Cardiac muscle cell (in vitro differentiated cells and primary cell): ENCODE measurements around the gene LUZP1. TPM values are rescaled to one million over a fixed set of nuclear protein-coding genes. Genes with fewer than 3 reads are reported as not detected.
"Not testable (repeated sequence)": the region's sequence is repeated elsewhere in the genome, so short reads cannot be mapped to it uniquely, and the experiment has no call there.

Experiments used
- DNase-seq, 2 donors: peaks; one replicate each; pipeline versions ENCODE4 v3.0.0 to v3.0.0-alpha.2; 2010 to 2017; ENCODE audit warnings: low read depth in 1 of 2, low spot score in 1 of 2
- H3K27ac ChIP-seq: fragments of 200-600 bp; sonication (generic); 2 replicates; pipeline ENCODE4 v1.5.1; 2016
- H3K27me3 ChIP-seq: fragments of 200-600 bp; sonication (generic); 2 replicates; pipeline ENCODE4 v1.6.0; 2016; ENCODE audit warnings: control low read depth
- H3K36me3 ChIP-seq: fragments of 200-600 bp; sonication (generic); 2 replicates; pipeline ENCODE4 v1.5.1; 2016; ENCODE audit warnings: control low read depth
- H3K4me1 ChIP-seq: fragments of 200-600 bp; sonication (generic); 2 replicates; pipeline ENCODE4 v1.8.1; 2017; ENCODE audit warnings: low read depth, mild to moderate bottlenecking, mixed run types
- H3K4me3 ChIP-seq: fragments of 200-600 bp; sonication (generic); 2 replicates; pipeline ENCODE4 v1.5.1; 2016; ENCODE audit warnings: mild to moderate bottlenecking
- H3K9me3 ChIP-seq: fragments of 200-600 bp; sonication (generic); 2 replicates; pipeline ENCODE4 v1.5.1; 2017; ENCODE audit warnings: low read depth, mild to moderate bottlenecking, control low read depth
- polyA plus RNA-seq: library from polyadenylated mRNA; unstranded; fragments of >200 nt; fragmentation: Nextera tagmentation; extraction: Ambion mirVana; gene quantifications from 2 replicates; pipeline ENCODE4 v1.2.1, GENCODE V29; 2016
- total RNA-seq: library from RNA; depleted of rRNA; stranded (reverse); fragments of >200 nt; gene quantifications from 2 replicates; pipeline ENCODE4 v1.2.3, GENCODE V29; 2016
- TF ChIP-seq, protein P1 (sequence below): IDR thresholded peaks from 2 replicates; pipeline ENCODE4 v1.5.1; 2012; ENCODE audit warnings: low read depth, mild to moderate bottlenecking, low read length

The LUZP1 gene
- total and polyA plus RNA-seq, 2 experiments from 2014 or later: 26.6 to 35.2 TPM

- Histone ChIP-seq H3K4me1 (no peaks in the 10 kb centered on the region), H3K9me3 (no peaks in the 10 kb centered on the region), H3K36me3 (no peaks in the 10 kb centered on the region), H3K4me3 (no peak overlapping the region), H3K27me3 (peaks cover 46% of the 10 kb centered on the region), H3K27ac (no peak overlapping the region)
- no peak for DNase-seq
- TF ChIP-seq, protein P1, sequence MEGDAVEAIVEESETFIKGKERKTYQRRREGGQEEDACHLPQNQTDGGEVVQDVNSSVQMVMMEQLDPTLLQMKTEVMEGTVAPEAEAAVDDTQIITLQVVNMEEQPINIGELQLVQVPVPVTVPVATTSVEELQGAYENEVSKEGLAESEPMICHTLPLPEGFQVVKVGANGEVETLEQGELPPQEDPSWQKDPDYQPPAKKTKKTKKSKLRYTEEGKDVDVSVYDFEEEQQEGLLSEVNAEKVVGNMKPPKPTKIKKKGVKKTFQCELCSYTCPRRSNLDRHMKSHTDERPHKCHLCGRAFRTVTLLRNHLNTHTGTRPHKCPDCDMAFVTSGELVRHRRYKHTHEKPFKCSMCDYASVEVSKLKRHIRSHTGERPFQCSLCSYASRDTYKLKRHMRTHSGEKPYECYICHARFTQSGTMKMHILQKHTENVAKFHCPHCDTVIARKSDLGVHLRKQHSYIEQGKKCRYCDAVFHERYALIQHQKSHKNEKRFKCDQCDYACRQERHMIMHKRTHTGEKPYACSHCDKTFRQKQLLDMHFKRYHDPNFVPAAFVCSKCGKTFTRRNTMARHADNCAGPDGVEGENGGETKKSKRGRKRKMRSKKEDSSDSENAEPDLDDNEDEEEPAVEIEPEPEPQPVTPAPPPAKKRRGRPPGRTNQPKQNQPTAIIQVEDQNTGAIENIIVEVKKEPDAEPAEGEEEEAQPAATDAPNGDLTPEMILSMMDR: no peak
Measured at GRCh38 chr1:23214640-23215039, 46.0 kb upstream of the LUZP1 start.

GRCh38 chr1:23211955-23212354 lies 43.3 kb upstream of the LUZP1 start:
- TF ChIP-seq, protein P1: no peak
- Histone ChIP-seq H3K9me3 (no peaks in the 10 kb centered on the region), H3K4me1 (no peaks in the 10 kb centered on the region), H3K27me3 (peaks cover 19% of the 10 kb centered on the region), H3K36me3 (no peaks in the 10 kb centered on the region), H3K27ac (no peak overlapping the region), H3K4me3 (no peak overlapping the region)
- DNase-seq: no peak

DNA sequence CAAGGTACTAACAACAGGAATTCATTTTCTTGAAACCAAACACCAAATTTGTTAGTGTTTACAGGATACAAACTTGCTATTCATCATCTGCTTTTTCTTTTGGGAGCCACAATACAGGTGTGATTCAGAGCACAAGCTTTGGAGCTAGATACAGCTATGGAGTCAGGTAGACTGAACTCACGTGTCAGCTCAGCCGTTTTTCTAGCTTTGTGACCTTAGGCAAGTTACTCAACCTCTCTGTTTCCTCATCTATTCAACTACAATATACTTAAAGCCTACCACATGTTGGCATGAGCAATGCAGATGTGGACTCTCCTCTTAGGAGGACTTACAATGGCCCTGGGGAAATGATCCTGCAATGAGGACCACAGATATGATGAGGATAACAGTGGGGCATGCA lies 42.3 kb upstream of the LUZP1 start:
- Histone ChIP-seq H3K27me3 (peaks cover 9% of the 10 kb centered on the region), H3K9me3 (no peaks in the 10 kb centered on the region), H3K27ac (no peak overlapping the region), H3K4me1 (no peaks in the 10 kb centered on the region), H3K36me3 (no peaks in the 10 kb centered on the region), H3K4me3 (no peak overlapping the region)
- no peak for DNase-seq
- TF ChIP-seq, protein P1: no peak

- TF ChIP-seq, protein P1: no peak
- no peak overlapping the region for H3K4me3 ChIP-seq
- peaks cover 4% of the 10 kb centered on the region for H3K27me3 ChIP-seq
- H3K27ac ChIP-seq: no peak overlapping the region
- H3K36me3 ChIP-seq: no peaks in the 10 kb centered on the region
- no peaks in the 10 kb centered on the region for H3K4me1 ChIP-seq
- no peaks in the 10 kb centered on the region for H3K9me3 ChIP-seq
- DNase-seq: no peak
Measured at GRCh38 chr1:23210351-23210785, 41.7 kb upstream of the LUZP1 start.

DNA sequence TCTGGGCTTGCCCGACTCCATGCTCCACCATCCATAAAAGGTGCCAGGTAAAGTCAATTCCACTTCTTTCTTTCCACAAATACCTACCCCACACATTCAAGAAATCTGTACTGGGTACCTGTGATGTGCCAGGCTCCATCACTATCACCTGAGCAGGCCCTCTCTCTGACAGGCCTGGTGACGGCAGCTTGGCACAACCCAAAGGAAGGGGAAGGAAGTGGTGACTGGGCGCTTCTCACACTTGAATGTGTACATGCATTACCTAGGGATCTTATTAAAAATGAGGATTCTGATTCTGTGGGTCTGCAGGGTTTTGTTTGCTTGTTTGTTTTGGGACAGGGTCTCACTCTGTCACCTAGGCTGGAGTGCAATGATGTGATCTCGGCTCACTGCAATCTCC lies 41.1 kb upstream of the LUZP1 start:
- Histone ChIP-seq H3K9me3 (no peaks in the 10 kb centered on the region), H3K27ac (no peak overlapping the region), H3K36me3 (no peaks in the 10 kb centered on the region), H3K4me3 (no peak overlapping the region), H3K4me1 (no peaks in the 10 kb centered on the region), H3K27me3 (peaks cover 4% of the 10 kb centered on the region)
- TF ChIP-seq, protein P1: no peak
- DNase-seq: no peak

- no peaks in the 10 kb centered on the region for H3K9me3 ChIP-seq
- no peaks in the 10 kb centered on the region for H3K36me3 ChIP-seq
- H3K4me1 ChIP-seq: no peaks in the 10 kb centered on the region
- H3K27me3 ChIP-seq: peaks cover 4% of the 10 kb centered on the region
- no peak overlapping the region for H3K4me3 ChIP-seq
- no peak for DNase-seq
- no peak overlapping the region for H3K27ac ChIP-seq
- TF ChIP-seq, protein P1: no peak
Measured at GRCh38 chr1:23208527-23208926, 39.9 kb upstream of the LUZP1 start.

DNA sequence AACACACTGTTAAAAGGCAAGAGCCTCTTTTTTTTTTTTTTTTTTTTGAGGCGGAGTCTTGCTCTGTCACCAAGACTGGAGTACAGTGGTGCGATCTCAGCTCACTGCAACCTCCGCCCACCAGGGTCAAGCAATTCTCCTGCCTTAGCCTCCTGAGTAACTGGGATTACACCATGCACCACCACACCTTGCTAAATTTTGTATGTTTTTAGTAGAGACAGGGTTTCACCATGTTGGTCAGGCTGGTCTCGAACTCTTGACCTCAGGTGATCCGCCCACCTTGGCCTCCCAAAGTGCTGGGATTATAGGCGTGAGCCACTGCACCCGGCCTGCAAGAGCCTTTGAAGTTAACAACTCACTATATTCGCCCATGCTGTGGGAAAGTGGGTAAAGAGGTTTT lies 39.1 kb upstream of the LUZP1 start:
- H3K4me3 ChIP-seq, H3K36me3 ChIP-seq, H3K4me1 ChIP-seq, H3K9me3 ChIP-seq, DNase-seq, H3K27ac ChIP-seq, H3K27me3 ChIP-seq: not testable (repeated sequence)
